HepG2 (cell line): ENCODE measurements around the gene HSDL2. TPM values are rescaled to one million over a fixed set of nuclear protein-coding genes. Genes with fewer than 3 reads are reported as not detected.

ENCODE experiments used
- ARHGAP35 ChIP-seq: sonication (generic); formaldehyde crosslinking; IDR thresholded peaks from 2 replicates; pipeline ENCODE4 v1.9.0; 2022; ENCODE audit warnings: mild to moderate bottlenecking, inconsistent platforms, moderate library complexity, missing genetic modification reagents, borderline replicate concordance
- ARID5B ChIP-seq: IDR thresholded peaks from 2 replicates; pipeline ENCODE4 v1.4.0; 2020; ENCODE audit warnings: mild to moderate bottlenecking, missing genetic modification reagents
- CEBPB ChIP-seq: IDR thresholded peaks from 2 replicates; pipeline ENCODE4 v1.6.1; 2011; ENCODE audit warnings: low read depth, low read length, improper control_type of control experiment, borderline replicate concordance
- FOXP4 ChIP-seq: sonication (generic); formaldehyde crosslinking; IDR thresholded peaks from 2 replicates; pipeline ENCODE4 v1.4.0; 2020; ENCODE audit warnings: missing genetic modification reagents
- HNRNPL ChIP-seq: fragments of 200-400 bp; formaldehyde crosslinking; IDR thresholded peaks from 2 replicates; pipeline ENCODE4 v1.6.1; 2017; ENCODE audit warnings: mild to moderate bottlenecking, low read depth, low read length
- KDM6A ChIP-seq: IDR thresholded peaks from 2 replicates; pipeline ENCODE4 v1.6.1; 2016; ENCODE audit warnings: low read depth
- SOX13 ChIP-seq, 3 experiments: fragments of 450-650 bp in 1 of 3; sonication (generic) in 1 of 3; formaldehyde crosslinking in 1 of 3; IDR thresholded peaks in 2 of 3; conservative IDR thresholded peaks in 1 of 3; 2 replicates each; pipeline versions ENCODE4 v1.5.0 to v1.6.1; 2016 to 2020; ENCODE audit warnings: antibody characterized with exemption in 1 of 3, mild to moderate bottlenecking in 1 of 3, missing compliant biosample characterization in 1 of 3, missing genetic modification reagents in 1 of 3, moderate library complexity in 1 of 3
- ZFP36L2 ChIP-seq: sonication (generic); formaldehyde crosslinking; IDR thresholded peaks from 2 replicates; pipeline ENCODE4 v1.4.0; 2020; ENCODE audit warnings: missing genetic modification reagents
- ZFP90 ChIP-seq: sonication (generic); formaldehyde crosslinking; IDR thresholded peaks from 2 replicates; pipeline ENCODE4 v1.8.0; 2022; ENCODE audit warnings: missing genetic modification reagents, mild to moderate bottlenecking, inconsistent platforms, borderline replicate concordance
- ZFX ChIP-seq: sonication (generic); formaldehyde crosslinking; IDR thresholded peaks from 2 replicates; pipeline ENCODE4 v1.4.0; 2020; ENCODE audit warnings: mild to moderate bottlenecking, low read depth, missing genetic modification reagents, moderate library complexity
- ZNF280D ChIP-seq: sonication (generic); formaldehyde crosslinking; IDR thresholded peaks from 2 replicates; pipeline ENCODE4 v1.5.1; 2020; ENCODE audit warnings: mild to moderate bottlenecking, missing genetic modification reagents
- ZNF530 ChIP-seq: sonication (generic); formaldehyde crosslinking; IDR thresholded peaks from 2 replicates; pipeline ENCODE4 v1.5.0; 2020; ENCODE audit warnings: low read depth, mild to moderate bottlenecking, missing genetic modification reagents
- ZNF552 ChIP-seq: sonication (generic); formaldehyde crosslinking; IDR thresholded peaks from 2 replicates; pipeline ENCODE4 v1.9.0; 2022; ENCODE audit warnings: missing genetic modification reagents, mild to moderate bottlenecking, borderline replicate concordance
- ZNF670 ChIP-seq: sonication (generic); formaldehyde crosslinking; IDR thresholded peaks from 2 replicates; pipeline ENCODE4 v1.8.0; 2022; ENCODE audit warnings: mild to moderate bottlenecking, missing genetic modification reagents, borderline replicate concordance
- polyA plus RNA-seq, 8 experiments: library from polyadenylated mRNA; depleted of rRNA in 3 of 8; stranded (reverse) in 7 of 8; unstranded in 1 of 8; fragments of >200 nt; fragmentation: Illumina TruSeq in 4 of 8; extraction: Trizol in 4 of 8; gene quantifications; 2 replicates each; pipeline versions ENCODE4 v1.2.1 to v1.2.3, GENCODE V29; 2011 to 2016; ENCODE audit warnings: low read depth in 4 of 8, missing spikeins in 1 of 8, mixed read lengths in 1 of 8; ENCODE audit not compliant: insufficient read depth in 1 of 8
- total RNA-seq, 5 experiments: library from RNA; depleted of rRNA; stranded (reverse); fragments of >200 nt; fragmentation: Illumina TruSeq; extraction: Trizol; gene quantifications; 2 replicates each; pipeline ENCODE4 v1.2.3, GENCODE V29; 2016; ENCODE audit warnings: low read depth in 1 of 5
- TF ChIP-seq, protein P1 (sequence below): sonication (generic); formaldehyde crosslinking; IDR thresholded peaks from 2 replicates; pipeline ENCODE4 v1.8.1; 2022; ENCODE audit warnings: low read depth, mild to moderate bottlenecking, missing genetic modification reagents
- TF ChIP-seq, protein P2 (sequence below): sonication (generic); formaldehyde crosslinking; IDR thresholded peaks from 2 replicates; pipeline ENCODE4 v1.4.0; 2020; ENCODE audit warnings: missing genetic modification reagents; ENCODE audit errors: not compliant biosample characterization

HSDL2 gene
- total and polyA plus RNA-seq, 2 of the 13 experiments (the other 11 are each of a cell fraction or from before 2014, with no cell fraction given) = 55.3 to 80.2 TPM

DNA sequence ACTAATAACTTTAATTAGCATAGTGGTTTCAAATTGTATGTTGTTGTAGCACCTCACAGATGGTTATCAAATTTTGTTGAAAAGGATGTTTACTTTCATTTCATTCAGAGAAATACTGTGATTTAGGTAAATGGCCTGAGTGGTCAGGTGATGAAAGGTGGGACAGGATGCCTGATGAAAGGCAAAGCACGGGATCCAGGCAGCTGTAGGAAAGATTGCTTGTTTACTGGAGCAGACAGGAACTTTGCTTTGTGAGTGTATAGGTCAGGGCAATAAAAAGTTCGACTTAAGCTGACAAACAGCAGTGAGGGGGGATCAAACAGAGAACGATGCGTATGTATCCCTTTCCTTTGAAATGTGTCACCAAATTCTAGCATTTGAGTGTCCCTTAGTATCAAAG, 125.7 kb downstream of the HSDL2 start (continued):
- TF ChIP-seq ARID5B (CRISPR knock-in tag) (peak; percentile 78), ZNF530 (CRISPR knock-in tag) (no peak), ZNF552 (CRISPR knock-in tag) (no peak), ZFX (CRISPR knock-in tag) (no peak), HNRNPL (no peak), CEBPB (no peak), KDM6A (0 out of 2 replicates have a peak, but pooled peaks have one; percentile 34), FOXP4 (CRISPR knock-in tag) (peak; percentile 90), ZFP36L2 (CRISPR knock-in tag) (no peak), ZNF670 (CRISPR knock-in tag) (no peak), SOX13 (IDR thresholded peaks at IDR 0.05) (peak; percentile 20; the same call in 1 of the 2 replicates), SOX13 (CRISPR knock-in tag; conservative IDR thresholded peaks at IDR 0.05 in 1 of 2, IDR thresholded peaks at IDR 0.05 in 1 of 2) (peak in 1 of 2 experiments; percentile 69; a peak in 1 of 4 replicates), ZFP90 (CRISPR knock-in tag) (no peak), ARHGAP35 (no peak), ZNF280D (CRISPR knock-in tag) (no peak)
- TF ChIP-seq, protein P1, sequence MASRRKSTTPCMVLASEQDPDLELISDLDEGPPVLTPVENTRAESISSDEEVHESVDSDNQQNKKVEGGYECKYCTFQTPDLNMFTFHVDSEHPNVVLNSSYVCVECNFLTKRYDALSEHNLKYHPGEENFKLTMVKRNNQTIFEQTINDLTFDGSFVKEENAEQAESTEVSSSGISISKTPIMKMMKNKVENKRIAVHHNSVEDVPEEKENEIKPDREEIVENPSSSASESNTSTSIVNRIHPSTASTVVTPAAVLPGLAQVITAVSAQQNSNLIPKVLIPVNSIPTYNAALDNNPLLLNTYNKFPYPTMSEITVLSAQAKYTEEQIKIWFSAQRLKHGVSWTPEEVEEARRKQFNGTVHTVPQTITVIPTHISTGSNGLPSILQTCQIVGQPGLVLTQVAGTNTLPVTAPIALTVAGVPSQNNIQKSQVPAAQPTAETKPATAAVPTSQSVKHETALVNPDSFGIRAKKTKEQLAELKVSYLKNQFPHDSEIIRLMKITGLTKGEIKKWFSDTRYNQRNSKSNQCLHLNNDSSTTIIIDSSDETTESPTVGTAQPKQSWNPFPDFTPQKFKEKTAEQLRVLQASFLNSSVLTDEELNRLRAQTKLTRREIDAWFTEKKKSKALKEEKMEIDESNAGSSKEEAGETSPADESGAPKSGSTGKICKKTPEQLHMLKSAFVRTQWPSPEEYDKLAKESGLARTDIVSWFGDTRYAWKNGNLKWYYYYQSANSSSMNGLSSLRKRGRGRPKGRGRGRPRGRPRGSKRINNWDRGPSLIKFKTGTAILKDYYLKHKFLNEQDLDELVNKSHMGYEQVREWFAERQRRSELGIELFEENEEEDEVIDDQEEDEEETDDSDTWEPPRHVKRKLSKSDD (CRISPR knock-in tag) = no peak
- TF ChIP-seq, protein P2, sequence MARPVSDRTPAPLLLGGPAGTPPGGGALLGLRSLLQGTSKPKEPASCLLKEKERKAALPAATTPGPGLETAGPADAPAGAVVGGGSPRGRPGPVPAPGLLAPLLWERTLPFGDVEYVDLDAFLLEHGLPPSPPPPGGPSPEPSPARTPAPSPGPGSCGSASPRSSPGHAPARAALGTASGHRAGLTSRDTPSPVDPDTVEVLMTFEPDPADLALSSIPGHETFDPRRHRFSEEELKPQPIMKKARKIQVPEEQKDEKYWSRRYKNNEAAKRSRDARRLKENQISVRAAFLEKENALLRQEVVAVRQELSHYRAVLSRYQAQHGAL (CRISPR knock-in tag) = no peak
